Kidney (tissue), 14 donors: ENCODE measurements around the gene APC2. TPM values are rescaled to one million over a fixed set of nuclear protein-coding genes. Genes with fewer than 3 reads are reported as not detected.

Experiments
- DNase-seq, 5 donors: peaks; one replicate each; pipeline ENCODE4 v3.0.0-alpha.2; 2013 to 2020
- FAIRE-seq: peaks from 2 replicates; lab custom pipeline; 2012; peaks lifted over from hg19 to GRCh38; lab: Jason Lieb, UNC
- H3K27ac ChIP-seq, 2 donors: one replicate each; pipeline ENCODE4 v1.7.0; 2013; ENCODE audit warnings: low read depth in 2 of 2, low read length in 2 of 2, inconsistent platforms in 1 of 2
- H3K27me3 ChIP-seq: one replicate; pipeline ENCODE4 v1.7.1; 2013; ENCODE audit warnings: low read length, inconsistent platforms; ENCODE audit not compliant: control insufficient read depth, insufficient read depth
- H3K36me3 ChIP-seq, 3 donors: one replicate each; pipeline versions ENCODE4 v1.7.0 to v1.7.1; 2013; ENCODE audit warnings: low read length in 3 of 3, control low read depth in 1 of 3, inconsistent platforms in 1 of 3; ENCODE audit not compliant: insufficient read depth in 3 of 3, control insufficient read depth in 2 of 3
- H3K4me1 ChIP-seq, 3 donors: one replicate each; pipeline versions ENCODE4 v1.7.0 to v1.7.1; 2013; ENCODE audit warnings: low read length in 3 of 3, inconsistent platforms in 1 of 3, low read depth in 1 of 3; ENCODE audit not compliant: control insufficient read depth in 2 of 3, insufficient read depth in 2 of 3
- H3K4me3 ChIP-seq, 3 donors: one replicate each; pipeline versions ENCODE4 v1.7.0 to v1.8.1; 2013; ENCODE audit warnings: low read length in 3 of 3, control low read depth in 1 of 3, inconsistent platforms in 1 of 3
- H3K9ac ChIP-seq, 3 donors: one replicate each; pipeline versions ENCODE4 v1.7.0 to v1.7.1; 2013; ENCODE audit warnings: low read length in 3 of 3, control low read depth in 1 of 3, inconsistent platforms in 1 of 3
- H3K9me3 ChIP-seq, 3 donors: one replicate each; pipeline versions ENCODE4 v1.7.0 to v1.7.1; 2013; ENCODE audit warnings: low read length in 3 of 3, control low read depth in 1 of 3, inconsistent platforms in 1 of 3; ENCODE audit not compliant: control insufficient read depth in 2 of 3, insufficient read depth in 1 of 3
- CTCF ChIP-seq: IDR thresholded peaks from 3 replicates; pipeline ENCODE4 v1.5.1; 2012; ENCODE audit warnings: mild to moderate bottlenecking, moderate library complexity, borderline replicate concordance; ENCODE audit not compliant: insufficient read depth; ENCODE audit errors: extremely low read depth
- intact Hi-C: fragments of 100-400 bp; cut with DNase I; formaldehyde crosslinking; loops from one replicate; pipeline ENCODE4 v1.11.1; 2022
- polyA plus RNA-seq: library from polyadenylated mRNA; stranded (reverse); fragments of 350-450 nt; fragmentation: Illumina TruSeq; extraction: RNeasy Lipid Tissue Mini Kit (QIAGEN cat#74804); gene quantifications from one replicate; pipeline ENCODE4 v1.2.3, GENCODE V29; 2014; ENCODE audit warnings: low read depth, low replicate concordance; ENCODE audit not compliant: insufficient read depth
- total RNA-seq: library from RNA; stranded (reverse); fragmentation: NEBNext Ultra II Directional; extraction: Animal tissue kit (Norgen Biotek cat#: 25700); gene quantifications from one replicate; pipeline ENCODE4 v1.2.1, GENCODE V29; 2021
- donor health status: control.
- donor health status: control.
- donor health status: control.
- donor health status: control.
- donor health status: control.
- donor health status: DM: yes; HTN: yes; CAD: no.
- donor health status: Normal renal cell carcinoma (clear cell type).

The APC2 gene
- total and polyA plus RNA-seq, 2 donors from 2014 or later: 0.25 TPM; not detected in 1

GRCh38 chr19:1520203-1520780 is 70.4 kb downstream of the APC2 start:
- Histone ChIP-seq H3K36me3 (no peaks in the 10 kb centered on the region), H3K9ac (no peak overlapping the region), H3K4me3 (no peak overlapping the region), H3K9me3 (peaks cover 0 to 2% (median 0%) of the 10 kb centered on the region in 3 donors), H3K27me3 (peaks cover 9% of the 10 kb centered on the region), H3K27ac (no peak overlapping the region), H3K4me1 (peaks cover 0 to 4% (median 0%) of the 10 kb centered on the region in 3 donors)
- no peak for FAIRE-seq
- DNase-seq: no peak
- intact Hi-C loops: no loop called here
- no peak for TF ChIP-seq CTCF

- FAIRE-seq (no peak), DNase-seq (no peak)
- intact Hi-C loops: no loop called here
- no peak overlapping the region for H3K4me3 ChIP-seq
- no peak overlapping the region for H3K27ac ChIP-seq
- peaks cover 0 to 2% (median 0%) of the 10 kb centered on the region in 3 donors for H3K9me3 ChIP-seq
- H3K4me1 ChIP-seq: peaks cover 0 to 4% (median 0%) of the 10 kb centered on the region in 3 donors
- peaks cover 9% of the 10 kb centered on the region for H3K27me3 ChIP-seq
- H3K9ac ChIP-seq: no peak overlapping the region
- H3K36me3 ChIP-seq: no peaks in the 10 kb centered on the region
- no peak for TF ChIP-seq CTCF
Observed at GRCh38 chr19:1521636-1522035, 71.7 kb downstream of the APC2 start.

- Histone ChIP-seq H3K27ac (no peak overlapping the region), H3K27me3 (peaks cover 9% of the 10 kb centered on the region), H3K9me3 (peaks cover 0 to 2% (median 0%) of the 10 kb centered on the region in 3 donors), H3K4me1 (peaks cover 0 to 4% (median 0%) of the 10 kb centered on the region in 3 donors), H3K9ac (no peak overlapping the region), H3K36me3 (no peaks in the 10 kb centered on the region), H3K4me3 (no peak overlapping the region)
- FAIRE-seq (no peak), DNase-seq (no peak)
- TF ChIP-seq CTCF: no peak
- intact Hi-C loops: no loop called here
Observed at GRCh38 chr19:1522061-1522460, 72.1 kb downstream of the APC2 start.
